GM19463 (cell line): ENCODE data around the gene ZFAND2B.
"Not testable (repeated sequence)": the region's sequence is repeated elsewhere in the genome, so short reads cannot be mapped to it uniquely, and the experiment has no call there.

Experiments
- ATAC-seq: cut with Tn5 transposase; IDR thresholded peaks from one replicate; pipeline ENCODE4 v1.9.1; 2021; ENCODE audit warnings: mild to moderate bottlenecking, moderate library complexity; ENCODE audit not compliant: unreplicated experiment

ZFAND2B gene

GRCh38 chr2:219250049-219250781 is 43.6 kb downstream of the ZFAND2B start:
- ATAC-seq = no peak

GRCh38 chr2:219251656-219252055 is 45.1 kb downstream of the ZFAND2B start:
- ATAC-seq = no peak

GRCh38 chr2:219252084-219252483 is 45.5 kb downstream of the ZFAND2B start:
- no peak for ATAC-seq

GRCh38 chr2:219252570-219252899 is 46.0 kb downstream of the ZFAND2B start:
- ATAC-seq = no peak

- ATAC-seq = peak; percentile 2
Measured at GRCh38 chr2:219252900-219253752, 46.5 kb downstream of the ZFAND2B start, which contains the start of gene TUBA4B. Gene TUBA4B, plus strand, starts transcription at chr2:219253243. Its CDS starts 165 bp downstream, at chr2:219253408.

GRCh38 chr2:219253753-219254589 is 47.4 kb downstream of the ZFAND2B start, which contains the start of gene TUBA4A:
Gene TUBA4A, minus strand, starts transcription at chr2:219253918. Its CDS starts 60 bp downstream, at chr2:219253858.
- ATAC-seq = peak; percentile 45

GRCh38 chr2:219254590-219255201 is 48.1 kb downstream of the ZFAND2B start:
- ATAC-seq = peak; percentile 23

- ATAC-seq = not testable (repeated sequence)
Measured at GRCh38 chr2:219258942-219259341, 52.4 kb downstream of the ZFAND2B start.
